A549 (cell line): ENCODE data around the gene UBE2N. TPM values are rescaled to one million over a fixed set of nuclear protein-coding genes. Genes with fewer than 3 reads are reported as not detected.

Experiments used
- ATAC-seq, 2 experiments: fragments of 200-7000 bp in 1 of 2; fragments of >200 bp in 1 of 2; cut with Nextera tagmentation in 1 of 2; cut with Tn5 transposase in 1 of 2; 3 replicates each; pipeline versions ENCODE4 v1.8.0 to v1.9.1; 2018 to 2020; ENCODE audit warnings: mild to moderate bottlenecking in 1 of 2, moderate library complexity in 1 of 2
- CTCF ChIA-PET: fragments of 300-600 bp; sonication (Branson Sonifier 250); formaldehyde crosslinking; extraction: SDS; loops from one replicate; lab custom pipeline; 2021; ENCODE audit warnings: antibody characterized with exemption, inconsistent platforms; lab: Yijun Ruan, JAX
- POLR2A ChIA-PET: fragments of 350-600 bp; formaldehyde crosslinking; extraction: SDS; loops from one replicate; lab custom pipeline; 2021; ENCODE audit warnings: antibody characterized with exemption, inconsistent platforms; lab: Yijun Ruan, JAX
- DNase-seq, 2 experiments: peaks; one replicate each; pipeline versions ENCODE4 v3.0.0 to v3.0.0-alpha.2; 2011 to 2016; ENCODE audit warnings: low read depth in 1 of 2, low spot score in 1 of 2
- FAIRE-seq: peaks from 2 replicates; lab custom pipeline; 2011; peaks lifted over from hg19 to GRCh38; lab: Jason Lieb, UNC
- H3K27ac ChIP-seq, 2 experiments: fragments of >200 bp; sonication (Bioruptor Twin); formaldehyde crosslinking; 3 replicates each; pipeline ENCODE4 v1.5.1; 2016 to 2017
- H3K4me1 ChIP-seq: fragments of >200 bp; sonication (Bioruptor Twin); formaldehyde crosslinking; 3 replicates; pipeline ENCODE4 v1.6.1; 2016
- H3K4me2 ChIP-seq: fragments of >200 bp; sonication (Bioruptor Twin); formaldehyde crosslinking; 3 replicates; pipeline ENCODE4 v1.6.1; 2016
- H3K4me3 ChIP-seq: fragments of >200 bp; sonication (Bioruptor Twin); formaldehyde crosslinking; 3 replicates; pipeline ENCODE4 v1.5.1; 2016
- H3K9me3 ChIP-seq: fragments of >200 bp; sonication (Bioruptor Twin); formaldehyde crosslinking; 3 replicates; pipeline ENCODE4 v1.6.1; 2016
- BHLHE40 ChIP-seq: IDR thresholded peaks from 2 replicates; pipeline ENCODE4 v1.6.1; 2012; ENCODE audit warnings: low read depth, low read length, inconsistent platforms
- CEBPB ChIP-seq, 2 experiments: fragments of >200 bp in 1 of 2; sonication (Bioruptor Twin) in 1 of 2; formaldehyde crosslinking in 1 of 2; IDR thresholded peaks; 2 replicates each; pipeline ENCODE4 v1.6.1; 2012 to 2016
- CHD2 ChIP-seq: fragments of 150-350 bp; IDR thresholded peaks from 2 replicates; pipeline ENCODE4 v1.6.1; 2014; ENCODE audit warnings: low read length; ENCODE audit not compliant: partially characterized antibody
- EHF ChIP-seq: fragments of 250-450 bp; sonication (Bioruptor Pico); IDR thresholded peaks from 2 replicates; pipeline ENCODE4 v1.5.0; 2020; ENCODE audit warnings: mild to moderate bottlenecking
- FOSB ChIP-seq: fragments of 250-450 bp; sonication (Bioruptor Pico); IDR thresholded peaks from 2 replicates; pipeline ENCODE4 v1.5.0; 2020; ENCODE audit warnings: mild to moderate bottlenecking, moderate library complexity
- GATA3 ChIP-seq: IDR thresholded peaks from 2 replicates; pipeline ENCODE4 v1.6.1; 2012; ENCODE audit warnings: borderline replicate concordance
- JUN ChIP-seq, 2 experiments: fragments of >200 bp; sonication (Bioruptor Twin); formaldehyde crosslinking; IDR thresholded peaks; 2 replicates in 1 of 2; 3 replicates in 1 of 2; pipeline ENCODE4 v1.6.1; 2016 to 2017
- MAFK ChIP-seq: fragments of 450-650 bp; IDR thresholded peaks from 2 replicates; pipeline ENCODE4 v1.6.1; 2014; ENCODE audit not compliant: partially characterized antibody
- MAZ ChIP-seq: fragments of 150-350 bp; IDR thresholded peaks from 2 replicates; pipeline ENCODE4 v1.6.1; 2014; ENCODE audit warnings: antibody characterized with exemption, low read depth, low read length, borderline replicate concordance
- MYC ChIP-seq: IDR thresholded peaks from 2 replicates; pipeline ENCODE4 v1.6.1; 2012; ENCODE audit warnings: mild to moderate bottlenecking, inconsistent platforms, low read length, improper control_type of control experiment, borderline replicate concordance
- PHF8 ChIP-seq: fragments of 200-600 bp; sonication (generic); IDR thresholded peaks from 2 replicates; pipeline ENCODE4 v1.6.1; 2016; ENCODE audit warnings: low read depth, mild to moderate bottlenecking, antibody characterized with exemption, moderate library complexity, borderline replicate concordance
- RAD21 ChIP-seq, 2 experiments: fragments of >200 bp in 1 of 2; sonication (Bioruptor Twin) in 1 of 2; formaldehyde crosslinking in 1 of 2; IDR thresholded peaks in 1 of 2; conservative IDR thresholded peaks in 1 of 2; 2 replicates in 1 of 2; 3 replicates in 1 of 2; pipeline ENCODE4 v1.6.1; 2012 to 2018; ENCODE audit warnings: inconsistent platforms in 1 of 2
- SMC3 ChIP-seq: fragments of >200 bp; sonication (Bioruptor Twin); formaldehyde crosslinking; IDR thresholded peaks from 3 replicates; pipeline ENCODE4 v1.6.1; 2018; ENCODE audit warnings: inconsistent platforms
- SREBF2 ChIP-seq: fragments of 450-650 bp; IDR thresholded peaks from 2 replicates; pipeline ENCODE4 v1.6.1; 2014; ENCODE audit warnings: mild to moderate bottlenecking, moderate library complexity
- WGBS: methylation state at CpG from one replicate; pipeline ENCODE4 v1.1.6; 2017; ENCODE audit errors: missing lambda C conversion rate; 5-methylcytosine and 5-hydroxymethylcytosine counted together
- polyA plus RNA-seq, 4 experiments: library from polyadenylated mRNA; depleted of rRNA in 3 of 4; stranded (reverse); fragments of >200 nt; fragmentation: RNase III in 1 of 4; extraction: RNeasy Plus Mini Kit Qiagen cat#74134 plus additional on column Dnase treatment in 1 of 4; gene quantifications; 2 replicates in 3 of 4; 3 replicates in 1 of 4; pipeline ENCODE4 v1.2.3, GENCODE V29; 2011 to 2017
- TF ChIP-seq, protein P1 (sequence below): fragments of >200 bp; sonication (Bioruptor Twin); formaldehyde crosslinking; IDR thresholded peaks from 3 replicates; pipeline ENCODE4 v1.5.1; 2016

Gene UBE2N
- polyA plus RNA-seq, 2 of the 4 experiments (the other 2 are of a cell fraction): 160 to 168 TPM

DNA sequence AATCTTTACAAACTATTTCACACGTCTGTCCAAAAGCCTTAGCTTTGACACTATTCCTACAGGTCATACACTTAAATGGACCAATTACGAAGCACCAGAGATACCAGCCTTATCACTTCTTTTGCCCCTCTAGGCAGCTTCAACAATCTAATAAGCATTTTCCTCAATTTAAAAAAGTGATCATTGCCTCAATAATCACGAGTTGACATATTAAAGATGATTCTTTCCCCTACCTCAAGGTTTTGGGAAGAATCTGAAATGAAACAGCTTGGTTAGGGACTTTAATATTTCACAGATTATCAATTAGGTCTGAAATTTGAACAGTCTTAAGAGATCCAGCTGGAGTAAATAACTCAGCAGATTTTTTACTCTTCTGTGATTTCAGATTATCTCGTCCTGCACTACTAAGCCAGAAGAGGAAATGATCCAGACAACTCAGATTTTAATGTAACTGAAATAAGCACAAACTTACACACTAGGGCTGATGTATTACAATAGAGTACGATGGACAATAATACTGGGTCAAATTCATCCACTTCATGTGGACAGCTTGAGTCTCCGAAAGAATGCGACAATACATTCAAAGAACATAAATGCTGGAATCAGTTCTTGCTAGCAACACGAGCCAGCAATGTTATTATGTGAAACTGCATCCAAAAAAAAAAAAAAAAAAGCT is 15.9 kb downstream of the UBE2N start:
- FAIRE-seq: no peak
- H3K4me2 ChIP-seq: no peak overlapping the region
- DNase-seq: no peak
- H3K4me3 ChIP-seq: no peak overlapping the region
- 87% methylated on average over 8 of the region's 8 CpGs for WGBS
- TF ChIP-seq FOSB (CRISPR knock-in tag) (no peak), MYC (no peak), GATA3 (no peak), JUN (IDR thresholded peaks at IDR 0.05) (no peak), EHF (CRISPR knock-in tag) (no peak), MAFK (peak; percentile 46)
- H3K27ac ChIP-seq: no peak overlapping the region
- H3K4me1 ChIP-seq: peaks cover 56% of the 10 kb centered on the region
- no peaks in the 10 kb centered on the region for H3K9me3 ChIP-seq
- ChIA-PET POLR2A (interaction anchor here (0.6 to 0.7 kb wide), 2 partner anchors 11 to 496 kb away, joined by 4 to 5 read pairs; no protein-coding TSS in a partner anchor), CTCF (interaction anchor here (0.8 to 1.9 kb wide), 5 partner anchors 11 to 675 kb away, joined by 3 to 5 read pairs (median 4); no protein-coding TSS in a partner anchor)
- no peak for ATAC-seq

DNA sequence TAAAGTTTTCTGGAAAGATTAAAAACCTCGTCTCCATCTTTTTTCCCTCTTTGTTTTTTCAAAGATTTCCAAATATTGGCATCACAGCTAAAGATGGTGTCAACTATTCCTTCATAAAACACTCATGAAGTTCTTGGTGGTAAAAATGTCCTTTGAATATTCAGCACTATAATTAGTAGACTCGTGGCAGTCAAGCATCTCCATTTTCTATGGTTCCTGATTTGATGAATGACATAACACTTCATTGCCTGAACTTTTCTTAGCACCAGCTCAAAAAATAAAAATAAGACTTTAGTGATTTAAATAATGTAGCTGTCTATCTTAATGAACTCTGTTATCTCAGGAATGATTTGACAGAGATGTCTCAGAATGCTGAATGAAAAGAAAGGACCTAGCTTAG is 19.7 kb downstream of the UBE2N start:
- no peak for FAIRE-seq
- no peak for TF ChIP-seq CHD2
- TF ChIP-seq PHF8: no peak
- no peak overlapping the region for H3K4me3 ChIP-seq
- no peak for ATAC-seq
- WGBS: 62% methylated on average over 2 of the region's 2 CpGs
- CTCF ChIA-PET: interaction anchor here (0.6 to 1.2 kb wide), 3 partner anchors 9 to 679 kb away, joined by 3 read pairs; no protein-coding TSS in a partner anchor
- DNase-seq: no peak
- POLR2A ChIA-PET: no interaction called here
- no peak overlapping the region for H3K4me2 ChIP-seq
- no peaks in the 10 kb centered on the region for H3K9me3 ChIP-seq
- no peak overlapping the region for H3K27ac ChIP-seq
- peaks cover 37% of the 10 kb centered on the region for H3K4me1 ChIP-seq

DNA sequence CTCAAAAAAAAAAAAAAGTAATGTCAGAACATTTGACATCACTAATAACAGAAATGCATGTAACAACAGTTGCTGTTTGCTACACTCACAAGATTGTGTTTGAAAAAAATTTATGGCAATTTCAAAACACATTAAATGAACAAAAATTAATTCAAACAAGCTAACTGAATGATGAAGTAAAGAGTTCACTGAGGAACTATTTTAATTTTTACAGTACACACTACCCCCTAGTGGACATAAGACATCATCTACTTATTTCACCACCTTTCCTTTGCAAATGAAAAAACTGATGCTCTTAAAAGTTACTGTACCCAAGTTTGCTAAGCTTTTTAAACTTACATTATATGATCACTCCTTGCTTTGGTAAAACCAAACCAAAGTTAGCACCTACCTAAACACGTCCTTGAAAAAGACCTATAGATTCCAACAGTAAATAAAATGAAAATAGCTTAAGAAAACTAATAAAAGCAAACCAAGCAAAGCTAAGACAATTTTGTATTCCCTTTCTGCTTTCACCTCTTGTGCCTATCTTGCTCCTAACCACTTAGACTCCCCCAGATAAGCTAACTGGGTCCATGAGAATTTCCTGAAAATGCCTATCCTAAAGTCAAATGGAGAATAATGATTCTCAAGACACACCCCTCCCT is 22.2 kb downstream of the UBE2N start:
- H3K27ac ChIP-seq: no peak overlapping the region
- CTCF ChIA-PET: interaction anchor here (0.6 to 3.2 kb wide), 36 partner anchors 9 to 770 kb away, joined by 3 to 29 read pairs (median 4); no protein-coding TSS in a partner anchor
- 0 out of 3 replicates have a peak, but pooled peaks have one; percentile 36 for TF ChIP-seq SMC3
- TF ChIP-seq, protein P1, sequence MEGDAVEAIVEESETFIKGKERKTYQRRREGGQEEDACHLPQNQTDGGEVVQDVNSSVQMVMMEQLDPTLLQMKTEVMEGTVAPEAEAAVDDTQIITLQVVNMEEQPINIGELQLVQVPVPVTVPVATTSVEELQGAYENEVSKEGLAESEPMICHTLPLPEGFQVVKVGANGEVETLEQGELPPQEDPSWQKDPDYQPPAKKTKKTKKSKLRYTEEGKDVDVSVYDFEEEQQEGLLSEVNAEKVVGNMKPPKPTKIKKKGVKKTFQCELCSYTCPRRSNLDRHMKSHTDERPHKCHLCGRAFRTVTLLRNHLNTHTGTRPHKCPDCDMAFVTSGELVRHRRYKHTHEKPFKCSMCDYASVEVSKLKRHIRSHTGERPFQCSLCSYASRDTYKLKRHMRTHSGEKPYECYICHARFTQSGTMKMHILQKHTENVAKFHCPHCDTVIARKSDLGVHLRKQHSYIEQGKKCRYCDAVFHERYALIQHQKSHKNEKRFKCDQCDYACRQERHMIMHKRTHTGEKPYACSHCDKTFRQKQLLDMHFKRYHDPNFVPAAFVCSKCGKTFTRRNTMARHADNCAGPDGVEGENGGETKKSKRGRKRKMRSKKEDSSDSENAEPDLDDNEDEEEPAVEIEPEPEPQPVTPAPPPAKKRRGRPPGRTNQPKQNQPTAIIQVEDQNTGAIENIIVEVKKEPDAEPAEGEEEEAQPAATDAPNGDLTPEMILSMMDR: peak; percentile 73
- TF ChIP-seq MAZ: no peak
- TF ChIP-seq CEBPB (IDR thresholded peaks at IDR 0.05): peak in 1 of 2 experiments; percentile 7; a peak in 1 of 4 replicates
- peak; percentile 41 to 50; a peak in 3 of 5 replicates for TF ChIP-seq RAD21 (conservative IDR thresholded peaks at IDR 0.05 in 1 of 2, IDR thresholded peaks at IDR 0.05 in 1 of 2)
- TF ChIP-seq, all 56 proteins: peak for 4
- peak in 1 of 2 experiments; percentile 79; a peak in 3 of 6 replicates for ATAC-seq
- no peaks in the 10 kb centered on the region for H3K9me3 ChIP-seq
- POLR2A ChIA-PET: interaction anchor here (0.7 kb wide), 1 partner anchor 435 kb away, joined by 3 read pairs; no protein-coding TSS in a partner anchor
- FAIRE-seq: no peak
- no peak overlapping the region for H3K4me3 ChIP-seq
- 0% methylated on average over 1 of the region's 1 CpG for WGBS
- DNase-seq: peak; percentile 58 to 59
- H3K4me1 ChIP-seq: peaks cover 27% of the 10 kb centered on the region; the same call in 2 of the 3 replicates
- no peak overlapping the region for H3K4me2 ChIP-seq

DNA sequence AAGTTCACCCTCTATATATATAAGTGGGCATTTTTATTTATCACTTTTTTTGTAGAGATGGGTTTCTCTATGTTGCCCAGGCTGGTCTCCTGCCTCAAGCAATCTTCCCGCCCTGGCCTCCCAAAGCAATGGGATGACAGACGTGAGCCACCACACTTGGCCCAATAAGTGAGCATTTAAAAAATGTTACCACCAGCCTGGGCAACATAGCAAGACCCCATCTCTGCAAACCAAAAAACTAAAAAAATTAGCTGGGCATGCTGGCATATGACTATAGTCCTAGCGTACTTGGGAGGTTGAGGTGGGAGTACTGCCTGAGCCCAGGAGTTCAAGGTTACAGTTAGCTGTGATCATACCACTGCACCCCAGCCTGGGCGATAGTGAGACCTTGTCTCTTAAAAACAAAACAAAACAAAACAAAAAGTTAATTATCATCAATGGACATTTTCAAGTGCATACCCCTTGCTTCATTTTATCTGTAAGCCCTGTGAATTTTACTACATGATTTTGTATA is 23.7 kb downstream of the UBE2N start:
- no peak for FAIRE-seq
- DNase-seq: no peak
- Histone ChIP-seq H3K9me3 (no peaks in the 10 kb centered on the region), H3K27ac (no peak overlapping the region), H3K4me3 (no peak overlapping the region), H3K4me2 (no peak overlapping the region), H3K4me1 (peaks cover 13% of the 10 kb centered on the region; the same call in 2 of the 3 replicates)
- POLR2A ChIA-PET: no interaction called here
- CTCF ChIA-PET: interaction anchor here (0.8 to 3.2 kb wide), 5 partner anchors 18 to 683 kb away, joined by 3 to 25 read pairs (median 3); no protein-coding TSS in a partner anchor
- TF ChIP-seq BHLHE40: no peak
- no peak for TF ChIP-seq SREBF2
- WGBS: 93% methylated on average over 4 of the region's 4 CpGs
- ATAC-seq: no peak
